GM19463 (cell line): ENCODE measurements around the gene DPP7.
"Not testable (repeated sequence)": the region's sequence is repeated elsewhere in the genome, so short reads cannot be mapped to it uniquely, and the experiment has no call there.

Source experiments
- ATAC-seq: cut with Tn5 transposase; IDR thresholded peaks from one replicate; pipeline ENCODE4 v1.9.1; 2021; ENCODE audit warnings: mild to moderate bottlenecking, moderate library complexity; ENCODE audit not compliant: unreplicated experiment

DPP7 gene

DNA sequence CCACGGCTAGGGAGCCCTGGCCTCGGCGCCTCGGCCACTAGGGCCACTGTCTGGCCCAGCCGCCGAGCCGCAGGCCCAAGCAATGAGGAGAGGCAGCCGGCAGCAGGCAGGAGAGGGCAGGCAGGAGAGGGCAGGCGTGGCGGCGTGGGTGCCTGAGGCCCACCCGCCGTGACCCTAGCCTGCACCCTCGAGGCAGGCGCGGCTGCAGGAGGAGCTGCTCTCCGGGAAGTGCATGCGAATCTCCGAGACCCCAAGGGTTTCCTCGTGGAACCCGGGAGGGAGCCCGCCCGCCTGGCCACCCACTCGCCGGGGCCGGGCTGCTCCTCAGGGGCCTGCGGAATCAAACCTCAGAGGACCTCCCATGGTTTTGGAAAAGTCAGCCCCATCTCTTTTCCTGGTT, 33.7 kb upstream of the DPP7 start:
- ATAC-seq, result no peak

GRCh38 chr9:137147793-137148160, 33.2 kb upstream of the DPP7 start:
- ATAC-seq, result no peak

DNA sequence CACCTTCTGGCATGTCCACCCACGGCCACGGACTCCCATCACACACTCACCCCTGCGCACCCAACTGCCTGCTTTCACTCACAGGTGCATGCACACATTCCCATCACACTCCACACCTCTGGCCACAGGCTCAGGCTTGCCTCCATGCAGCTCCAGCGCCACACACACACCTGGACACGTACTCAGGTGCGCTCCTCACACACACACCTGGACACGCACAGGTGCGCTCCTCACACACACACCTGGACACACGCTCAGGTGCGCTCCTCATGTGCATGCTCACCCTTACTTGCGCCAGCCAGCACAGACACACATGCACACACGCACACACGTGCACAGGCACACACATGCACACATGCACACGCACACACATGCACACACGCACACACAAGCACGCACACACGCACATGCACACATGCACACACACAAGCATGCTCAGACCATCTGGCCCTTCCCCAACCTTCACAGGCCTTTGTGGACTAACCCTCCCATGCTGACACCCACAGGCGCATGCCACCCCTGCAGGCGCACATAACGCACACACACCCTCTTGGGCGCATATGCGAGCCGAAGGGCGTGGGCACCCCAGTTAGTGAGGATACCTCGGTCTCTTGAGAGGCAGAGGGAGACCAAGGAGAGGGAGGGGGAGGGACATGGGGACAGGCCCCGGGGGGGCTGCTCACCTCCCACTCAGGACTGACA, 32.7 kb upstream of the DPP7 start:
- no peak for ATAC-seq

DNA sequence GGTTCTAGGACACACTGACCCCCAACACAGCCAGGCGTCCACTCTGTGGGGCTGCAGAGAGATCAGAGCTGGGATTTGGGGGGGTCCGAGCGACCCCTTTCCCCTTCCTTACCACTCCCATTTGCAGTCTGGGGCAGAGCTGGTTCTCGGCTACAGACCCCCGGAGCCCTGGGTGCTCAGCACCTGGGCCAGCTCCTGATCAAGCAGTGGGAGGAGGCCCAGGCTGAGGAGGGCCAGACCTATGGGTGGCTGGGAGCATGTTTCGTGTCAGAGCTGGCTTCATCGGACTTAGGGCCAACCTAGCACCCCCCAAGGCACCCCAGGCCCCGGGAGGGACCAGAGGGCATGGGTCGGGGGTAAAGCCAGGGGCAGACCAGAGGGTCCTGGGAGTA, 32.0 kb upstream of the DPP7 start:
- ATAC-seq, result no peak

GRCh38 chr9:137145731-137146526, 31.4 kb upstream of the DPP7 start:
- no peak for ATAC-seq

DNA sequence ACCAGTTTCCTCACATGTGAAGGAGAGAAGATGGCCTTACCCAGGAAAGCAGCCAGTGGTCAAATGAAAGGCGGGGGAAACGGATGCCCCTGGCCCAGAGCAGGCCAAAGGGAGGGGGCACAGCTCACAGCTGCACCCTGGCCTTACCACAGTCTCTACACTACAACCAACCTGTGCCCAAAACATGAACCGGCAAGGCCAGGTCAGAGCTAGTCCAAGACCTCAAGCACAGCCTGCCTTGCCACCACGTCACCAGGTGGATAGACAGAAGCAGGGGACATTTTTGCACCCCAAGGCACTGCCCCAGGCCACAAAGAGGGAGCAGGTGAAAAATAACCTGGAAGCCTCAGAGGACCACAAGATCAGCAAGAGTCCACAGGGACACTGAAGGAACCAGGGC, 28.9 kb upstream of the DPP7 start:
- no peak for ATAC-seq

- ATAC-seq, result no peak
These were observed 27.7 kb upstream of the DPP7 start for GRCh38 chr9:137141976-137142936.

GRCh38 chr9:137141050-137141810, 26.7 kb upstream of the DPP7 start:
- ATAC-seq, result no peak

DNA sequence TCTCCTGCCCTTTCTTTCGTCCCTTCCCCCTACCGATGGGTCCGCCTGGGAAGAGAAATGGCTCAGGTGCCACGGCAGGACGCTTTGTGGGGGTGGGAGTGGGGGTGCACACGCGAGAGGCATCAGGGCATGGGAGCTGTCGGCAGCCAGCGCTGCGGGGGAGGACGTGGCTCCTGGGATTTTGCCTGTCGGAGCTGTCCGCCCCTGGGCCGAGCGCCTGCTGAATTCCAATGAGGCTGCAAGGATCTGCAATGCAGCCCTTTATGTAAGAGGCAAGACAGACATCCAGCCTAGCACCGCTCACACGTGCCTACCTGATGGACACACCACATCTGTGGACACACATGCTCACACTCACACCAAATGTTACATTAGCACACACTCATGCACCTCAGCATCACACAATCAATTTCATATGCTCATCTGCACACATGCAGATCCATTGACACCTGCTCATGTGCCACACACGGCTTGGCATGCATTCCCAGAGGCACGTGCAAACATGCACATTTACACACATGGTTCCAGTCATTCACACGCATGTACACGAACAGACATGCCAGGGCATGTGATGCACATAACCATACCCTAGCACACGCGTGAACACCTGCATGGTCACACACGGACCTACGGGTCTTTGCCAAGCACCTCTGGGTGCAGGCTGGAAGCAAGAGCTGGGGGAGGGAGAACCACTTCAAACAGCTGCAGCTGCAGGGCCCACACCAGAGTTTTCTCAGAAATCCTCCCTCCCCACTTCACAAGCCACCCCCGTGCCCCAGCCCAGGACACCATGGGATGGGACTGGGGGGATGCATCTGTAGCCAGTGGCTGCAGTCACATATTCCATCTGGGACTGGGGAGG, 25.8 kb upstream of the DPP7 start:
- no peak for ATAC-seq

DNA sequence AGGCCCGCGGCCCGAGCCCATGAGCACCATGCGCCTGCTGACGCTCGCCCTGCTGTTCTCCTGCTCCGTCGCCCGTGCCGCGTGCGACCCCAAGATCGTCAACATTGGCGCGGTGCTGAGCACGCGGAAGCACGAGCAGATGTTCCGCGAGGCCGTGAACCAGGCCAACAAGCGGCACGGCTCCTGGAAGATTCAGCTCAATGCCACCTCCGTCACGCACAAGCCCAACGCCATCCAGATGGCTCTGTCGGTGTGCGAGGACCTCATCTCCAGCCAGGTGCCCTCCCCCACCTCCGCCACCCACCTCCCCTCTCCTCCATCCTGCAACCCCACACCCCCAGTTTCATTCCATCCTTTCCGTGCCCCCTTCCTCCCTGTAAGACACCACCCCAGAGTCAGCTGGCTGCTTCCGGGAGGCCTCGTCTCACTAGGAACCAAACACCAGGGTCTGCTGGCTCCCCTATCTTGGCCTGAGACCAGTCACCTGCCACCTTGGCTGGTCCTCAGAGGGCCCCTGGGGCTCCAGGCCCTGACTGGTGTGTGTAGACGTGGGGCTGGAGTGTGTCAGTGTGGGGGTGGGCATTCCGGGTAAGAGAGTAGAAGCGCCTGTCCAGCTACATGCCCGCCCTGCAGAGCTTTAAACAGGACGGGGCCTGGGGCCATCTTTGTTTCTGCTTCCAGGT, 25.1 kb upstream of the DPP7 start:
- no peak for ATAC-seq

DNA sequence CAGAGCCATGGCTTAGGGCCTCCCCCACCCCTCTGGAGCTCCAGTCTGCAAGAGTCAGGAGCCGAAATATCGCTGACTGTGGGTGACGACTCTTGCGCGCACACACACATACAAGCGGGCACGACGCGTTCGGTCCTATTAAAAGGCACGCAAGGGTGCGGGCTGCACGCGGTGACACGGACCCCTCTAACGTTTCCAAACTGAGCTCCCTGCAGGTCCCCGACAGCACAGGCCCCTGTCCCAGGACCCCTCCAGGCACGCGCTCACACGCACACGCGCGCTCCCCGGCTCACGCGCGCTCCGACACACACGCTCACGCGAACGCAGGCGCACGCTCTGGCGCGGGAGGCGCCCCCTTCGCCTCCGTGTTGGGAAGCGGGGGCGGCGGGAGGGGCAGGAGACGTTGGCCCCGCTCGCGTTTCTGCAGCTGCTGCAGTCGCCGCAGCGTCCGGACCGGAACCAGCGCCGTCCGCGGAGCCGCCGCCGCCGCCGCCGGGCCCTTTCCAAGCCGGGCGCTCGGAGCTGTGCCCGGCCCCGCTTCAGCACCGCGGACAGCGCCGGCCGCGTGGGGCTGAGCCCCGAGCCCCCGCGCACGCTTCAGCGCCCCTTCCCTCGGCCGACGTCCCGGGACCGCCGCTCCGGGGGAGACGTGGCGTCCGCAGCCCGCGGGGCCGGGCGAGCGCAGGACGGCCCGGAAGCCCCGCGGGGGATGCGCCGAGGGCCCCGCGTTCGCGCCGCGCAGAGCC, 24.4 kb upstream of the DPP7 start, which contains the start of gene GRIN1:
GRIN1 (plus strand) TSS at position 433 of the 746 bp plus-strand sequence. CDS start 333 bp downstream, outside the sequence.
- ATAC-seq, result no peak

GRCh38 chr9:137138058-137138721, 23.7 kb upstream of the DPP7 start:
- no peak for ATAC-seq

GRCh38 chr9:137136881-137137607, 22.5 kb upstream of the DPP7 start:
- ATAC-seq, result no peak

GRCh38 chr9:137136261-137136880, 21.8 kb upstream of the DPP7 start:
- no peak for ATAC-seq

- ATAC-seq, result not testable (repeated sequence)
These were observed 20.6 kb upstream of the DPP7 start for GRCh38 chr9:137135154-137135553.

GRCh38 chr9:137134191-137134590, 19.7 kb upstream of the DPP7 start:
- no peak for ATAC-seq
